Measurements from ENCODE around the gene NLRC5. TPM values are rescaled to one million over a fixed set of nuclear protein-coding genes. Genes with fewer than 3 reads are reported as not detected.

The NLRC5 gene
- total RNA-seq, 4 donors from 2014 or later, result 47.6 to 314 (median 80.8) TPM

- DNase-seq, result no peak
- no peaks in the 10 kb centered on the region for H3K9me3 ChIP-seq
- H3K4me3 ChIP-seq, result no peak overlapping the region
- TF ChIP-seq POLR2A (IDR thresholded peaks at IDR 0.05), result no peak
- TF ChIP-seq CTCF (IDR thresholded peaks at IDR 0.05), result no peak
- H3K27ac ChIP-seq, result no peak overlapping the region
- H3K4me1 ChIP-seq, result peaks cover 3 to 27% (median 15%) of the 10 kb centered on the region in 4 donors
- H3K36me3 ChIP-seq, result peaks cover 0 to 7% (median 0%) of the 10 kb centered on the region in 3 donors
- no peaks in the 10 kb centered on the region for H3K27me3 ChIP-seq
Observed at GRCh38 chr16:56997264-56997663, 7.9 kb downstream of the NLRC5 start.

- no peak for DNase-seq
- Histone ChIP-seq H3K4me3 (no peak overlapping the region), H3K4me1 (peaks cover 3 to 23% (median 14%) of the 10 kb centered on the region in 4 donors), H3K9me3 (no peaks in the 10 kb centered on the region), H3K27me3 (no peaks in the 10 kb centered on the region), H3K27ac (peak overlapping the region in 1 of 4 donors; percentile 13), H3K36me3 (peaks cover 0 to 7% (median 0%) of the 10 kb centered on the region in 3 donors)
- TF ChIP-seq POLR2A (IDR thresholded peaks at IDR 0.05) (no peak), CTCF (IDR thresholded peaks at IDR 0.05) (no peak)
Observed at GRCh38 chr16:56997931-56998330, 8.6 kb downstream of the NLRC5 start.

- H3K9me3 ChIP-seq, result no peaks in the 10 kb centered on the region
- no peaks in the 10 kb centered on the region for H3K27me3 ChIP-seq
- no peak for DNase-seq
- no peak overlapping the region for H3K4me3 ChIP-seq
- H3K36me3 ChIP-seq, result peaks cover 0 to 7% (median 0%) of the 10 kb centered on the region in 3 donors
- TF ChIP-seq CTCF (IDR thresholded peaks at IDR 0.05) (no peak), POLR2A (IDR thresholded peaks at IDR 0.05) (no peak)
- peak overlapping the region in 1 of 4 donors; percentile 78 for H3K27ac ChIP-seq
- peaks cover 3 to 21% (median 15%) of the 10 kb centered on the region in 4 donors for H3K4me1 ChIP-seq
Observed at GRCh38 chr16:56998352-56998751, 9.0 kb downstream of the NLRC5 start.

GRCh38 chr16:56998861-56999260 is 9.5 kb downstream of the NLRC5 start:
- H3K27me3 ChIP-seq, result no peaks in the 10 kb centered on the region
- no peaks in the 10 kb centered on the region for H3K9me3 ChIP-seq
- peaks cover 0 to 7% (median 0%) of the 10 kb centered on the region in 3 donors for H3K36me3 ChIP-seq
- peak overlapping the region in 1 of 4 donors; percentile 78 for H3K27ac ChIP-seq
- peaks cover 3 to 24% (median 15%) of the 10 kb centered on the region in 4 donors for H3K4me1 ChIP-seq
- no peak for TF ChIP-seq POLR2A (IDR thresholded peaks at IDR 0.05)
- no peak for TF ChIP-seq CTCF (IDR thresholded peaks at IDR 0.05)
- peak in 1 of 3 donors; percentile 34 for DNase-seq
- H3K4me3 ChIP-seq, result no peak overlapping the region

GRCh38 chr16:56999409-57000270 is 10.3 kb downstream of the NLRC5 start:
- Histone ChIP-seq H3K4me1 (peaks cover 3 to 32% (median 18%) of the 10 kb centered on the region in 4 donors), H3K27me3 (no peaks in the 10 kb centered on the region), H3K4me3 (peak overlapping the region in 1 of 4 donors; percentile 10), H3K36me3 (peaks cover 0 to 7% (median 0%) of the 10 kb centered on the region in 3 donors), H3K27ac (peak overlapping the region; percentile 37 to 78 (median 44)), H3K9me3 (no peaks in the 10 kb centered on the region)
- peak in 1 of 3 donors; percentile 51 for DNase-seq
- no peak for TF ChIP-seq CTCF (IDR thresholded peaks at IDR 0.05)
- no peak for TF ChIP-seq POLR2A (IDR thresholded peaks at IDR 0.05)

Data from Peyer's patch (tissue), 4 donors.